H1 (cell line): ENCODE results near the gene ZNF44. TPM values are rescaled to one million over a fixed set of nuclear protein-coding genes. Genes with fewer than 3 reads are reported as not detected.

Source experiments
- KDM4A ChIP-seq: IDR thresholded peaks from one replicate; pipeline ENCODE4 v1.7.1; 2012; ENCODE audit warnings: low read depth, mild to moderate bottlenecking, moderate library complexity, low read length, inconsistent platforms; ENCODE audit not compliant: severe bottlenecking
- polyA plus RNA-seq, 7 experiments: library from polyadenylated mRNA; depleted of rRNA in 3 of 7; stranded (reverse) in 5 of 7; unstranded in 2 of 7; fragments of >200 nt in 5 of 7; fragments of 200-250 nt in 2 of 7; gene quantifications; 1 replicate in 5 of 7; 2 replicates in 1 of 7; 4 replicates in 1 of 7; pipeline versions ENCODE4 v1.2.1 to v1.2.3, GENCODE V29; 2011 to 2013; ENCODE audit warnings: missing spikeins in 2 of 7, mixed read lengths in 2 of 7
- total RNA-seq: library from RNA; stranded (reverse); fragmentation: NEBNext Ultra II Directional; extraction: Animal tissue kit (Norgen Biotek cat#: 25700); gene quantifications from 2 replicates; pipeline ENCODE4 v1.2.1, GENCODE V29; 2021

The ZNF44 gene
- total and polyA plus RNA-seq, 2 of the 8 experiments (the other 6 are each of a cell fraction or from before 2014, with no cell fraction given), result 1.3 to 2.8 TPM

DNA sequence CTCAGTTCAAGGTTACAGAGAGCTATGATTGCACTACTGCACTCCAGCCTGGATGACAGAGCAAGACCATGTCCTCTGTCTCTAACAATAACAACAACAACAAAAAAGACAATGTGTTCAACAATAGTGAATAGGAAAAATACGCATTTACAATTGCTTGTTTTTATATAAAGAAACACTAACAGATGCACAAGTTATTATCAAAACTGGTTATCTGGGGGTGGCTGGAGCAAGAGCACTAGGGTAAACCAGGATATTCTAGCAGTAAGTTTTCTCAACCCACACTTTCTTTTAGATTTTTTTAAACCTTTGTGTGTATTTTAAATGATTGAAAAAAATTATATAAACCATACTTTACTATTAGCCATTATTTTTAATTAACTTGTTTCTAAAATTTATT, 33.1 kb downstream of the ZNF44 start (continued):
- no peak for TF ChIP-seq KDM4A
- TF ChIP-seq, all 59 proteins: peak for 0
